HG03039 (cell line): ENCODE measurements around the gene HPCAL4.

Experiments used
- ATAC-seq: cut with Tn5 transposase; IDR thresholded peaks from one replicate; pipeline ENCODE4 v1.9.1; 2021; ENCODE audit warnings: mild to moderate bottlenecking, moderate library complexity; ENCODE audit not compliant: unreplicated experiment

Gene HPCAL4

DNA sequence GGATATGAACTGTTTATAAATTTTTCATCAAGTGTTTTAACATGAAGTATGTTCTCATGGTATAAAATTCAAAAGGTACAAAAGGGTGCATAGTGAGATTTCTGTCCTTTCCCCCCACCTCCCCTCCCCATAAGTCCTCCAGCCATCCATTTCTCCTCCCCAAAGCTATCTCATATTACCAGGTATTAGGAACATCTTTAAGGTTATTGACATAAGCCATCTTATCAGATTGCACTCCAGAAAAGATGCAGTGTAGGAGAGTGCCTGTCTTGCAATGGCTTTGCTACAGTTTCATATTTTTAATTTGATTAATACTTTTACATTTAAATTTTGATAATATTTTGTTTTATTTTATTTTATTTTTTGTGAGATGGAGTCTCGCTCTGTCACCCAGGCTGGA, 13.5 kb upstream of the HPCAL4 start:
- no peak for ATAC-seq

DNA sequence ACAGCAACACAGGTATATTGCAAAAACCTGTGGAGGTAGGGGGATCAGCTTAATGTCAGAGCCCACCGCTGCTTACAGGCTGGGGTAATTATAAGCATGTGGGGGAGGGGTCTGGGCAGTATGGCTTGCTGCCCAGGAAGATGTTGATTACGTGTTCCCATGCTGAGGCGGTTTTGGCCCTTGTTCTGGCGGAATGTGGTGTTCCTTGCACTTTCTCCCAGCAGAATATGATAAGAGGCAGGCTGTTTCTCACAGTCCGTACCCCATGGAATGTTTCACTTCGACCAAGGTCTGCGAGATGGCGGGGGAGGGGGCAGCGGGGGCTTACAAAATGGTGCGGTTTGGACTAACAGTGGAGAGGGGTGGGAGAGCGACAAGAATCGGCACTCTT, 9.8 kb upstream of the HPCAL4 start:
- ATAC-seq = no peak

DNA sequence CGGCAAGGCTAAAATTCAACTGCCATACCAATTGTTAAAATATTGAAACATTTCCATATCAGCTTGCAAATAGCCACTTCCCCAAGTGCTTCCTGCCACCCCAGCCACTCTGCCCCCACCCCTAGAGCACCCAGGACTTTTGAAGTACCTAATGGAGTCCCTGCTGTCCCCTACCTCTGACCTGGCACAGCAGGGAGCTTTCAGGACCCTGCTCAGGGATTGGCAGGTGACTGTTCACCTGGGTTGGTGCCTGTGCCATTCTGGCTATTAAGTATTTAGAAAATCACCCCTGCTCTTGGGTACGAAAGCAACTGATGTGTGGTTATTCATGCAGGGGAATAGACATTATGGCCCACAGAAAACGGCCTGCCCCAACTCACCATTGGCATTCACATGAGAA, 9.1 kb upstream of the HPCAL4 start:
- no peak for ATAC-seq

DNA sequence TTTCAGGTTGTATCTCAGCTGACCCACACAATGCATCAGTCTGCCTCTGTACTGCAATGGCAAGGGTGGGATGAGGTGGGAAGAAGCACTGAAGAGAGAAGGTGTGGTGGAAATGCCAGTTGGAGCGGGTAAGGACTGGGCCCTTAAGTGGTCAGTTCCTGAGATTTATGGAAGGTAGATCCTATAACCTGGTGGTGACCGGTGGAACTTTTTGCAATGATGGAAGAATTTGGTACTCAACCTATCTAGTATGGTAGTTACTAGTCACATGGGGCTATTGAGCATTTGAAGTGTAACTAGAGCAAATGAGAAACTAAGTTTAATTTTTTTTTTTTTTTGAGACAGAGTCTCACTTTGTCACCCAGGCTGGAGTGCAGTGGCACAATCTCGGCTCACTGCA, 8.2 kb upstream of the HPCAL4 start:
- ATAC-seq = no peak

DNA sequence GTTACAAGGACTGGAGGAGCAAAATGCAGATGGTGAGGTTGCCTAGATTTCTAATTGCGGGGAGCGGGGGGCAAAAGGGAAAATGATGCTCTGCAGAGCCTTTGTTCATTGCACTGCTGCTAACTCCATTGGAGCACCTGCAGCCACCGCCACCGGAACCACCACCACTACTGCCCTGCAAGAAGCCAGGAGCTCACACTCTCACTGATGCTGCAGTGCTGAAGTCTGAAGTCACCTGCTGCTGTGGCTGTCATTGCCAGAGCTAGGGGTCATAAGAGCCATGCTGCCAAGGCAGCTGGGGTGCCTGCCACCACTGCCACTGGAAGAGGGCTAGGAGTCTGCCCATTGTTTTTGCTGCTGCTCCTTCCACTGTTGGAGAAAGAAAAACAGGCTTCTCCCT, 7.3 kb upstream of the HPCAL4 start:
- no peak for ATAC-seq

DNA sequence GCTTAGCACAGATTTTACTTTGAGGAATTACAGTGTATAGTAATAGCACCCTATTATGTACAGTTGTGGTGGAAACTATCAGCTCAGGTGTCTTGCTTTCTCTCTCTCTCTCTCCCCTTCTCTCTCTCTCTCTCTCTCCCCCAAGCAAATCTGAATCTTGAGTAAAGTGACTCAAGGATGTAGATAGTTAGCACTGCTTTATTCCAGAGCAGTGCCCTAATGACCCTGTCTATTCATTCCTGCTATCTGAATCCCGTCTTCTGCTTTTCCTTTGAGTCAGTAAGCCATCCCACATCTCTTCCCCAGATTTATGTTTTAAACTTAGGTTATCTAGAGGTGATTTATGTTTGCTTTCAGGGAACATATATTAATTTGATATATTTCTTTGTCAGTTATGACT, 5.2 kb upstream of the HPCAL4 start:
- ATAC-seq = no peak

DNA sequence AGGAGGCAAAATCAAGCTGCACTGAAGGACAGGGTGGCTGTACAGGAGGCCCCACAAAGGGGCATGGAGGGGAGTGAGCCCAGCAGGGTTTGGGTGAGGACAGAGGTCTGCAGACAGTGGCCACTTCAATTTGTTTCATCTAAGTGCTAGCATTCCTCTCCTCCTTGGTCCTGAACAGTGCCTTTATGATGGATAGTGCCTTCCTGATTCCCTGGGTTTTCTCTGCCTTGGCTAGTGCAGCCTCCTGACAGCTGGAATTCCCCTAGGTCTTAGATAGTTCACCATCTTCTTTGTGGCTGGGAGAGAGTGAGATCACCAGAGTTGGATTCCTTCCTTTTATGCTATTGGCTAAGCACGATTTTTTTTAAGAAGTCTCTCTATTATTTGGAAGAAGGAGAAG, 3.8 kb upstream of the HPCAL4 start:
- no peak for ATAC-seq

DNA sequence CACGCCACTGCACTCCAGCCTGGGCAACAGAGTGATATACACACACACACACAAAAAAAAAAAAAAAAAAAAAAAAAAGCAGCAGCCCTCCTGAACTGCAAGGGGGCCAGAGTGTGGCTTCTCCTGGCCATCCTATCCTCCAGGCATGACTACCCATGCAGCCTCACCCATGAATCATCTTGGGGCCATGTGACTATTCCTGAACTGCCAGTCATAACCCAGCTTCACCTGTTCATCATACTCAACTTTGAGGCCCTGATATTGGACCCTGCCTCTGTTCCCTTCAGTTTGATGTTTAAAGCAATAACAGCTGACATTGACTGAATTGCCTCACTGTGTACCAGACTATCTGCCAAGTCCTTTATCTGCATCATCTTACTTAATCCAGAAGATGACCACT, 2.8 kb upstream of the HPCAL4 start:
- no peak for ATAC-seq

DNA sequence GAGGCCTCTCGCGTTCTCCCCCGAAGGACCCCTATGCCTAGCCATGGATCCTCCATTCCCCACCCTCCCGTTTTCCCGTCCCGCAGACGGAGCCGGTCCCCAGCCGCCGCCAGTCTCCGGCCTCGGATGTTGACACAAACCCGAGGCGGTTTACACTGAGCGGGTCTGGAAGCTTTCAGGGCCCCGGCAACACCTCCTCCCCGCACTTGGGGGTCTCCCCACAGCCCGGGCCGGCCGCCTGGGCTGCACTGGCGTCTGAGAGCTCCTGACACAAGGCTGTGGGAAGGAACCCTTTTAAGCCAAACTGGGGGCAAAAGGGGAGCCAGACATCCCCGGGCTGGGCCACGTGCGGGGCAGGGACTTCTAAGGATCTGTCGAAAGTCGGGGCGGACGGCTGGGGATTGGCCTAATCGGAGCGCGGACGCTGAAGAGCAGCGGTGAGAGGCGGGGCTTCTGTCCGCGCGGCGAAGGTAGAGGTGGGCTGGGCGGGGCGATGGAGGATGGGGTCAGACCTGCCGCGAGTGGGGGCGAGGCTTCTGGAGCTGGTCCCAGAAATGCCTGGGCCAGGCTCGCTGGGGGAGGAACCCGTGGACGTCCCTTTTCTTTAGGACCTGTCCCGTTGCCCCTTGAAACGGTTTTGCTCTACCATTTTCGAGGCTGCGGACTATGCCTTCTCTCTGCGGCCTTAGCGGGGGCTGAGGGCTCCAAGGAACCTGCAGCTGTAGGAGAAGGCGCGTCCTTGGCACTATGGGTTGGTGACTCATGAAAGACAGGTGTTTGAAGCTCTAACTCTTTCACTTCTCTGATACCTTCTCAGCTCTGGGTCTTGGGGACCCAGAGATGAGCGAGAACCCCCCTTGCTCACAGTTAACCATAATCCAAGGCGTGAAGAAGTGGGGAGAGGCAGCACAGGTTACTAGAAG, 1.2 kb upstream of the HPCAL4 start:
- ATAC-seq = no peak

DNA sequence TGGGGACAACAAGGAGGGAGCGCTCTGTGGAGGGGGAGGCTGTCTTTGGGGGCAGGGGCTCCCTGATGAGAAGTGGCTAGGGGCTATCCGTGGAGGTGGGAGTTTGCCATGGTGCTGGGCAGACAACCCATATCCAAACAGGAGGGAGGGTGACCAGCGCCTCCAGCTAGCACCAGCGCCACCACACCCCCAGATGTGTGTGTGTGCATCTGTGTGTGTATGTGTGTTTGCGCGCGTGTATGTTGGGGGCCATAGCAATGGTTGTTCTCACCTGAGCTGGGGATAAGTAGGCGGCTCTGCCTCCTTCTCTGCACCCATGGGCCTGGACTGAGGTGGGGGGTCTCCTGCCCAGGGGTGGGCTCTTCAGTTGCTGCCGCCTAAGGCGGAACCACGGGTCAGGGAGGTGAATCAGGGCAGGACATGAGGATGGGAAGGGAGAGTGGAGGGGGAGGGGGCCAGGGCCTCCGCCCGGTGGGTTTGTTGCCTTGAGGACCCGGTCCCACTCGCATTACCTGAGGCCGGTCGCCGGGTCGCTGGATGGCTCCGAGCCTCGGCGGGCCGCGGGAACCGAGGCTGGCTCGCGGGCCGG, 345 bp downstream of the HPCAL4 start:
- ATAC-seq = peak; percentile 10

DNA sequence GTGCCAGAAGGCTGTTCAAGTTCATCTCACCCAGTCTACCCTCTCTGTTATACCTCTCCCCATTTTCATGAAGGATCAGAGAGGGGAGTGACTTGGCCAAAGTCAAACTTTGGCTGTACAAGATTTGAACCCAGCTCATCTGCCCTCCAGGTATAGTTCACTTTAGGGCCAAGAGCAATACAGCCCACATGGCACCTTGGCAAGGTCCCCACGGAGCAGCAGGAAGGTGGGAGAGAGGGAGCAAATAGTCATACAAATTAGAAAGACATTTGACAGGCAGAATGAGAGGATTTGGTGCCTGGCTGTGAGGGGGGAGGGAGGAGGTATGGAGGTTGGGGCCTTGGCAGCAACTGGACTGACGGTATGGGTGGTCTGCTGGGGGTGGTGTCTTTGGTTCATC, 1.0 kb downstream of the HPCAL4 start:
- ATAC-seq = no peak

DNA sequence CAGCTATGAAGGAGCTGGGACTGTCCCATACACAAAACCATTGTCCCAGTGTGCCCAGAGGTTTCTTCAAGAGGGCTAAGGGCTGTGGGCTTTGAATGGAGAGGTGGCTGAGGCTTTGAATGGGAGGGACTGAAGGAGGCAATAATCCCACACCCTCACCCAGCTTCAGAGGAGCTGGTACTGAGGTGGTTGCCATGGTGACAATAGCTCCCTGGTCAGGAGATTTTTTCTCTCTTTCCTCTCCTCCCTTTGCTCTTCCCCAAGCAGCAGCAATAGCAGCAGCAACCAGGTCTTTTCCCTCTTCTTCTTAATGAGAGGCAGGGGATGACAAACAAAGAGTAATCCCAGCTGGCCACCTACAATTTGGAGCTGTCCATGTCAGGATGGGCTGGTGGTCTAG, 1.6 kb downstream of the HPCAL4 start:
- ATAC-seq = no peak

DNA sequence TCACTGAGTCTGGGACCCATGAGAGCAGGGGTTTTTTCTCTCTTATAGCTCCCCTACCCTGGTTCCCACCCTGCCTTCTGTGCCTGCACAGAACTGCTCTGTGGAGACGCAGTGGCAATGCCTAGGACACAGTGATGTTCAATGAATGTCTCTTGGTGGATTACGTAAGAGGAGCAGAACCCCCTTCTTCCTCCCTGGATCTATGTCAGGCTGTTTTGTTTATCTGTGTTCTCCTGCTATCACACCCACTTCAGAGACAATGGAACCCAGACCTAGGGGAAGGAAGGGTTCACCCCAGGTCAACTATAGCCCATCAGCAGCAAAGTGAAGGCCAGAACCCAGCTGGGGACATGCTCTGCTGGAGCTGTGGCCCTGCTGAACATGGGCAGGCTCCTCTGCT, 2.0 kb downstream of the HPCAL4 start:
- no peak for ATAC-seq

DNA sequence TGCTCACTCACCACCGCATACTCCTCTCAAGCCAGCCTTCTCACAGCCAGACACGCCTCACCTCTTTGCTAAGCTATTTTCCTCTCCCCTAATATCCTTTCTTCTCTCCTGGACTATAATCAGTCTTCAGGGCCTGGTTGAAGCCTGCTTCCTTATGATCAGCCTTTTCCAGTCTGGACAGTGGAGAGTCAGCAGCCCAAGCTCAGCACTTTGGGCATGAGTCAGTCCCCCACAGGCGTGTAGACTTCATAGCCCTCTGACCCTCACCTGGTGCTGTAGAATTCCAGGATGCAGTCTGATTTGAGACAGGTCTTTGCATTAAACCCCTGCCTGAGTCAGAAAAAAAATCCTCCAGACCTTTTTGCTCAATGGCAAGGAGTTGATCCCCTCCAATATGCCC, 2.5 kb downstream of the HPCAL4 start:
- ATAC-seq = no peak

DNA sequence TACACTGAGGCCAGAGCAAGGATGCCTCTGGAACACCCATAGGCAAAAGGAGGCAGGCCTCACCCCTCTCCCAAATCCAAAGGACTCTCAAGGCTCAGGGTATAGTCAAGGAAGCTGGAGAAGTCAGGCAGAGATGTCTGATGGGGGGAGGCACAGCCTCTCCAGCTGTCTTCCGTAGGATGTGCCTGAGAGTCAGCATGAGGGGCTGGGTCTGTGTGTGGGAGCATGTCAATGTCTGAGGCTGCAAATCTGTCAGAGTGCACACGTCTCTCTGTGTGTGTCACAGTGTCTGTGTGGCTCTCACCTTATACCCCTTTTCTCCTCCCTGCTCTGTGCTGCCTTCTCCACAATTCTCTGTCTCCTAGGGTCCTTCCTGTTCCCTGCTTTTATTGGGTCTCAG, 4.0 kb downstream of the HPCAL4 start:
- ATAC-seq = no peak

DNA sequence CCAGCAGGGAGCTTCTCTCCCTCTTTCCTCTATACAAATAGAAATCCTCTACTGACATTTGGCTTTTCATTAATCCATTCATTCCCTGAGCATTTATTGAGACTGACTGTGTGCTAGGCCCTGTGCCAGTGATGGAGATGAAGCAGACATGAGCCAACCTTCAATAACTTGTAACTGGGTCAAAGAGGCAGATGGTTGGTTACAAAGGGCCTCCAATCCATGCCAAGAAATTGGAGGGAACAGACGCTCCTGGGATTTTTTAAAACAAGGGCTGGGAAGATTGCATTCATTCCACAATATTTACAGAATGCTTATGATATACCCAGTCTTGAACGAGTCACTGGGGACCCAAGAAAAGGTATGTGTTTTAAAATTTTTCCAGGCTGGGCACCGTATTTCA, 6.2 kb downstream of the HPCAL4 start:
- ATAC-seq = no peak

DNA sequence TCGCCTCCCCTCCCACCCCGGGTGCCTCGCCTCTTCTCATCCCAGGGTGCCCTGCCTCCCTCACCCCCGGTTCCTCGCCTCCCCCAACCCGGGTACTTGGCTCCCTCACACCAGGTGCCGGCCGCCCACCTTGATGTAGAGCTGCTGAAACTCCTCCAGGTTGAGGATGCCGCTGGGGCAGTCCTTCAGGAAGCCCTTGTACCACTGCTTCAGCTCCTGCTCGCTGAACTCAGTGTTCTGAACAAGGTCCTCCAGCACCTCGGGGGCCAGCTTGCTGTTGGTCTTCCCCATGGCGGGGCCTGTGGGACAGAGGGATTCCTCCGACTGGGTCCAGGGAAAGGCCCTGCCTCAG, 6.9 kb downstream of the HPCAL4 start:
- no peak for ATAC-seq

DNA sequence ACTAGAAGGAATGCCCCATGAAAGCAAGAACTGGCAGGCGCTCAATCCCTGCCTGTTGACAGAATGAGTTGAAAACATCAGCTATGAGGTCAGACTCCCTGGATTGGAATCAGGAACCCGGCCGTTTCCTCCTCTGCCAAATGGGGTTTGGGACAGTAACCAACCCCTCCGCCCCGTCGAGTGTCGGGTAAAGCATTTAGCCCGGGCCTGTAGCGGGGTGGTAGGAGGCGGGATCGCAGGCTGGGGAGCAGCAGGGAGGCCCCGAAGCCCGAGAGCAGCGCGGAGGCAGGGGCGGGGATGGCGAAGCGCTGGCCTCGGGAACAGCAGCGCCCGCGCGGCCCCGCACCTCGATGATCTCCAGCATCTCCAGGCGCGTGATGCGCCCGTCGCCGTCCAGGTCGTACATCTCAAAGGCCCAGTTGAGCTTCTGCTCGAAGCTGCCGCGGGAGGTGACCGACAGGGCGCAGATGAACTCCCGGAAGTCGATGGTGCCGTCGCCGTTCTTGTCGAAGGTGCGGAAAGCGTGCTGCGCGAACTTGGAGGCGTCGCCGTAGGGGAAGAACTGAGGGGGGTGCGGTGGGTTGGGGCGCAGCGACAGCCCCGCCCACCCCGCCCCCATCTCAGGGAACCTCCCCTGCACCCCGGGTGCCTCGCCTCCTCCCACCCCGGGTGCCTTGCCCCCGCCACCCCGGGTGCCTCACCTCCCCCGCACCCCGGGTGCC, 7.5 kb downstream of the HPCAL4 start:
- ATAC-seq = no peak

DNA sequence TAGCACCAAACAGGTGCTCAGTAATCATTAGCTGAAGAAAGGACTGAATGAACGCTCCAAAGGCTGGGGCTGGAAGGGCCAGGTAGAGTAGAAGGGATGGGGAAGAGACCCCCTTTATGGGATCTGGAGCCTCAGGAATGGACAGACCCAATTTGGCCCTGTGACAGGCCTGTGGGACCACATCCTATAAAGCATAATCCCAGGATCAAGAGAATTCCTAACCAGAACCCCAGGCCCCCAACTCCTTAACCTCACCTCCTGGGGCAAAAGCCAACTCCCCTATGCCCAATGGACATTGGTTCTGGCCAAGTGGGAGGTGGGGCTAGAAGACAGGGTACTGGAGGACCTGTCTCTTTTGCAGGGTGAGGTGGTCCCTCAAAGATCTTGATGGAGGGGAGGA, 9.2 kb downstream of the HPCAL4 start:
- ATAC-seq = no peak

DNA sequence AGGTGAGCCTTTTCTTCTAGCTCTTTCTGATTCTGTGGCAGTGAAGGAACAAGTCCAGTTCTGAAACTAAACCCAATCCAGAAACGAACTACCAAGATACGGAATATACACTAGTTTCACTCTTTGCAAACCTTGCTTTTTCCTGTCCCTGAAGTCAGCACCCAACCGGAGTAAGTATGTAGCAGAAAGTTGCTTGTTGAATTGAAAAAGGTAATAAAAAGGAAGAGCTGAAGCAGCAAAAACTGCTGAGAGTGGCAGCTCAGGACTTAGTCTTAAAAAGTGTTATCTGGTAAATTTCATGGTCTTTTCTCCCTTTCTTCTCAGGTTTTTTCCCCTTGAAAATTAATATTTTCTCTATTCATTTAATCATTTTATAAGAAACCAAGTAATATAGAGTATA, 9.9 kb downstream of the HPCAL4 start:
- ATAC-seq = no peak

DNA sequence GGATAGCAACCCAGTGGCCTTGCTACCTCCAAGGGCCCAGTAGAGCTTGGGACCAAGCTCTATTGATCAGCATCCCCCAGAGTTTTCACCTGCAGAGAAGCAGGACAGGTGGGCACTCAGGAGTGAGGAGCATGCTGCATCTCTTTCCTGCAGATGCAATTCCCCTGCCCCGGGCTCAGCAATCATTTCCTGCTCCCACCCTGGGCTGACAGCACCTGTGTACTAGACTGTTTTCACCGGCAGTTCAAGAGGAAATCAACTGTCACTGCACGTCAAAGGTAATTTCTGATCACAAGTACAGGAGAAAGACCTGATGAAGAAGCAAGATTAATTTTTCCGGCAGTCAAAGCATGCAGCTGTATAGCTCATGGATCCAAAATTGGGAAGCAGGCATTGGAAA, 10.5 kb downstream of the HPCAL4 start:
- no peak for ATAC-seq

DNA sequence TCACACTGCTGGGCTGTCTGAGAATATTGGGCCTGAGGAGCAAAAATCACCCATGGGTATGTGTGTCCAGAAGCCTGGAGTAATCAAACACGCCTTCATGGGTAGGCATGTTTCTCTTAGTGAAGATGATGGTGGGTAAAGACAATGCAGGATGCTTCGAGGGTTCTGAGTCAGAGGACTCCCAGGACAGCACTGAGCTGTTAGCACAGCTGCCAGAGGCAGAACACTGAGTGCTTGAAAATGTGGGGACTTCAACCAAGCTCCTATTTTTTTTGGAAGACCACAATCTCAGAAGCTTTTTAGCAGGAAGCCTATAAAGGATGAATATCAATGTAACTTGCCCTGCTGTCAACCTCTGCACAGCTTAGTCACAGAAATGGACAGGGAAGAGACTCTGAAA, 11.4 kb downstream of the HPCAL4 start:
- ATAC-seq = no peak
